Measurements from ENCODE around the gene S1PR2.
"Not testable (repeated sequence)": the region's sequence is repeated elsewhere in the genome, so short reads cannot be mapped to it uniquely, and the experiment has no call there.

S1PR2 gene

GRCh38 chr19:10223488-10224213, 7.5 kb downstream of the S1PR2 start:
- DNase-seq (ENCODE audit: low spot score): no peak

- no peak for DNase-seq (ENCODE audit: low spot score)
Observed at GRCh38 chr19:10222201-10222890, 8.8 kb downstream of the S1PR2 start.

GRCh38 chr19:10220695-10221094, 10.4 kb downstream of the S1PR2 start:
- DNase-seq (ENCODE audit: low spot score): no peak

GRCh38 chr19:10219678-10220077, 11.5 kb downstream of the S1PR2 start:
- no peak for DNase-seq (ENCODE audit: low spot score)

- no peak for DNase-seq (ENCODE audit: low spot score)
Observed at GRCh38 chr19:10217085-10217484, 14.0 kb downstream of the S1PR2 start.

GRCh38 chr19:10214784-10215183, 16.3 kb downstream of the S1PR2 start:
- DNase-seq (ENCODE audit: low spot score): no peak

GRCh38 chr19:10211691-10212090, 19.4 kb downstream of the S1PR2 start:
- DNase-seq (ENCODE audit: low spot score): no peak

- no peak for DNase-seq (ENCODE audit: low spot score)
Observed at GRCh38 chr19:10211061-10211460, 20.1 kb downstream of the S1PR2 start.

GRCh38 chr19:10209315-10209714, 21.8 kb downstream of the S1PR2 start:
- DNase-seq (ENCODE audit: low spot score): no peak

GRCh38 chr19:10207026-10207425, 24.1 kb downstream of the S1PR2 start:
- no peak for DNase-seq (ENCODE audit: low spot score)

- DNase-seq (ENCODE audit: low spot score): peak; percentile 27
Observed at GRCh38 chr19:10206226-10206885, 24.8 kb downstream of the S1PR2 start.

- no peak for DNase-seq (ENCODE audit: low spot score)
Observed at GRCh38 chr19:10205636-10206035, 25.5 kb downstream of the S1PR2 start.

- no peak for DNase-seq (ENCODE audit: low spot score)
Observed at GRCh38 chr19:10203686-10204085, 27.4 kb downstream of the S1PR2 start.

- DNase-seq (ENCODE audit: low spot score): no peak
Observed at GRCh38 chr19:10201176-10201575, 30.0 kb downstream of the S1PR2 start.

- DNase-seq (ENCODE audit: low spot score): not testable (repeated sequence)
Observed at GRCh38 chr19:10200101-10200500, 31.0 kb downstream of the S1PR2 start.

GRCh38 chr19:10198889-10199644, 32.1 kb downstream of the S1PR2 start:
- not testable (repeated sequence) for DNase-seq (ENCODE audit: low spot score)

- no peak for DNase-seq (ENCODE audit: low spot score)
Observed at GRCh38 chr19:10195199-10195519, 36.0 kb downstream of the S1PR2 start.

GRCh38 chr19:10194500-10195198, 36.5 kb downstream of the S1PR2 start, which contains the start of gene DNMT1:
Gene DNMT1, minus strand, starts transcription at chr19:10194953. Its CDS starts 54 bp downstream, at chr19:10194899.
- peak; percentile 95 for DNase-seq (ENCODE audit: low spot score)

- peak; percentile 88 for DNase-seq (ENCODE audit: low spot score)
Observed at GRCh38 chr19:10193790-10194499, 37.2 kb downstream of the S1PR2 start.

- DNase-seq (ENCODE audit: low spot score): no peak
Observed at GRCh38 chr19:10192922-10193321, 38.2 kb downstream of the S1PR2 start.

- no peak for DNase-seq (ENCODE audit: low spot score)
Observed at GRCh38 chr19:10191347-10191746, 39.8 kb downstream of the S1PR2 start.

Data from RKO (cell line).